CD14-positive monocyte (primary cell): ENCODE data around the gene FNDC11. TPM values are rescaled to one million over a fixed set of nuclear protein-coding genes. Genes with fewer than 3 reads are reported as not detected.
"Not testable (repeated sequence)": the region's sequence is repeated elsewhere in the genome, so short reads cannot be mapped to it uniquely, and the experiment has no call there.

ENCODE experiments used
- DNase-seq, 3 donors: peaks; one replicate each; pipeline ENCODE4 v3.0.0-alpha.2; 2011 to 2022
- H2AFZ ChIP-seq: 2 replicates; pipeline ENCODE4 v1.6.0; 2012; ENCODE audit warnings: mild to moderate bottlenecking, low read depth, low read length, inconsistent platforms; ENCODE audit not compliant: insufficient read depth, poor library complexity, severe bottlenecking
- H3K27ac ChIP-seq, 2 donors: 1 replicate in 1 of 2; 2 replicates in 1 of 2; pipeline ENCODE4 v1.5.1; 2012 to 2013; ENCODE audit warnings: low read length in 2 of 2, control low read depth in 1 of 2, inconsistent platforms in 1 of 2, low read depth in 1 of 2, mild to moderate bottlenecking in 1 of 2
- H3K27me3 ChIP-seq, 2 donors: one replicate each; pipeline versions ENCODE4 v1.6.0 to v1.6.1; 2011 to 2013; ENCODE audit warnings: low read length in 2 of 2; ENCODE audit not compliant: control insufficient read depth in 2 of 2, insufficient read depth in 2 of 2
- H3K36me3 ChIP-seq, 2 donors: replicated peaks in 1 of 2; 1 replicate in 1 of 2; 2 replicates in 1 of 2; pipeline versions ENCODE4 v1.5.1 to v1.6.1; 2012 to 2013; ENCODE audit warnings: low read length in 2 of 2, control low read depth in 1 of 2, inconsistent platforms in 1 of 2, mild to moderate bottlenecking in 1 of 2; ENCODE audit not compliant: insufficient read depth in 2 of 2, control insufficient read depth in 1 of 2
- H3K4me1 ChIP-seq, 2 donors: 1 replicate in 1 of 2; 2 replicates in 1 of 2; pipeline versions ENCODE4 v1.5.1 to v1.6.1; 2012 to 2013; ENCODE audit warnings: low read length in 2 of 2, control low read depth in 1 of 2, inconsistent platforms in 1 of 2, mild to moderate bottlenecking in 1 of 2, moderate library complexity in 1 of 2; ENCODE audit not compliant: insufficient read depth in 2 of 2, control insufficient read depth in 1 of 2
- H3K4me2 ChIP-seq: replicated peaks from 2 replicates; pipeline ENCODE3; 2012; ENCODE audit warnings: low read length, moderate library complexity, mild to moderate bottlenecking; ENCODE audit not compliant: poor library complexity, severe bottlenecking; ENCODE audit errors: extremely low read depth
- H3K4me3 ChIP-seq, 3 experiments: fragments of 200-600 bp in 1 of 3; sonication (generic) in 1 of 3; replicated peaks in 1 of 3; 1 replicate in 2 of 3; 2 replicates in 1 of 3; pipeline ENCODE4 v1.5.1; 2011 to 2013; ENCODE audit warnings: low read length in 3 of 3, mild to moderate bottlenecking in 3 of 3, control low read depth in 2 of 3, low read depth in 2 of 3, inconsistent platforms in 1 of 3, moderate library complexity in 1 of 3
- H3K79me2 ChIP-seq: 2 replicates; pipeline ENCODE4 v1.6.0; 2012; ENCODE audit warnings: mild to moderate bottlenecking, control low read depth, inconsistent platforms, low read length, moderate library complexity; ENCODE audit not compliant: insufficient read depth
- H3K9ac ChIP-seq: 2 replicates; pipeline ENCODE4 v1.6.0; 2017; ENCODE audit warnings: low read length, mild to moderate bottlenecking; ENCODE audit not compliant: insufficient read depth, poor library complexity, severe bottlenecking
- H3K9me3 ChIP-seq, 2 donors: replicated peaks in 1 of 2; 1 replicate in 1 of 2; 2 replicates in 1 of 2; pipeline versions ENCODE4 v1.5.1 to v1.6.1; 2012 to 2013; ENCODE audit warnings: low read length in 2 of 2, control low read depth in 1 of 2; ENCODE audit not compliant: control insufficient read depth in 1 of 2, insufficient read depth in 1 of 2
- H4K20me1 ChIP-seq: 2 replicates; pipeline ENCODE4 v1.6.0; 2012; ENCODE audit warnings: mild to moderate bottlenecking, low read length, control low read depth, moderate library complexity; ENCODE audit not compliant: insufficient read depth
- H3K27ac Mint-ChIP-seq, 7 donors: one replicate each; pipeline ENCODE4 v1.8.0; 2020; ENCODE audit warnings: mild to moderate bottlenecking in 7 of 7, mixed read lengths in 7 of 7, moderate library complexity in 6 of 7, inconsistent platforms in 2 of 7
- H3K27me3 Mint-ChIP-seq, 3 donors: one replicate each; pipeline ENCODE4 v1.8.0; 2021 to 2022; ENCODE audit warnings: low read depth in 3 of 3, mild to moderate bottlenecking in 3 of 3, mixed read lengths in 3 of 3, moderate library complexity in 3 of 3, inconsistent platforms in 1 of 3
- H3K36me3 Mint-ChIP-seq, 2 donors: one replicate each; pipeline ENCODE4 v1.8.0; 2020; ENCODE audit warnings: mixed read lengths in 2 of 2, inconsistent platforms in 1 of 2, mild to moderate bottlenecking in 1 of 2
- H3K4me1 Mint-ChIP-seq: one replicate; pipeline ENCODE4 v1.8.0; 2020; ENCODE audit warnings: mild to moderate bottlenecking, mixed read lengths
- H3K4me3 Mint-ChIP-seq, 2 donors: one replicate each; pipeline ENCODE4 v1.8.0; 2020; ENCODE audit warnings: mild to moderate bottlenecking in 2 of 2, mixed read lengths in 2 of 2, moderate library complexity in 1 of 2
- H3K9me3 Mint-ChIP-seq, 7 donors: one replicate each; pipeline ENCODE4 v1.8.0; 2020 to 2022; ENCODE audit warnings: mixed read lengths in 7 of 7, mild to moderate bottlenecking in 6 of 7, moderate library complexity in 6 of 7, inconsistent platforms in 2 of 7
- CTCF ChIP-seq: fragments of 200-600 bp; IDR thresholded peaks from one replicate; pipeline ENCODE4 v1.8.0; 2022; ENCODE audit warnings: antibody characterized with exemption, mild to moderate bottlenecking
- WGBS: methylation state at CpG from one replicate; pipeline ENCODE4 v1.1.5; 2013; ENCODE audit warnings: missing lambda C conversion rate; ENCODE audit not compliant: insufficient coverage; 5-methylcytosine and 5-hydroxymethylcytosine counted together
- intact Hi-C, 2 donors: fragments of 100-400 bp; cut with micrococcal nuclease; formaldehyde crosslinking; loops; one replicate each; pipeline versions ENCODE4 v1.15.0 to v1.15.1; 2023
- polyA plus RNA-seq, 3 donors: library from polyadenylated mRNA; depleted of rRNA in 1 of 3; unstranded in 2 of 3; stranded (reverse) in 1 of 3; fragments of 300-500 nt in 2 of 3; fragments of >200 nt in 1 of 3; fragmentation: Illumina TruSeq in 2 of 3; gene quantifications; 1 replicate in 2 of 3; 2 replicates in 1 of 3; pipeline ENCODE4 v1.2.3, GENCODE V29; 2012 to 2021

FNDC11 gene
- polyA plus RNA-seq, 3 donors: 0.23 TPM; not detected in 2

- Histone ChIP-seq H3K27ac (no peak overlapping the region), H4K20me1 (peaks cover 87% of the 10 kb centered on the region), H2AFZ (no peak overlapping the region), H3K36me3 (peaks cover 25 to 39% of the 10 kb centered on the region in 2 donors), H3K79me2 (peaks cover 7% of the 10 kb centered on the region), H3K4me2 (peak overlapping the region; percentile 91), H3K9ac (no peak overlapping the region), H3K9me3 (peaks cover 14 to 15% of the 10 kb centered on the region in 2 donors), H3K4me3 (peak overlapping the region in 2 of 3 experiments; percentile 43 to 73), H3K4me1 (peaks cover 44 to 50% of the 10 kb centered on the region in 2 donors), H3K27me3 (peaks cover 0 to 71% of the 10 kb centered on the region in 2 donors)
- peaks cover 26% of the 10 kb centered on the region for H3K4me1 Mint-ChIP-seq
- H3K27me3 Mint-ChIP-seq: peaks cover 28 to 70% (median 43%) of the 10 kb centered on the region in 3 donors
- intact Hi-C loops: loop anchor here (2.0 to 10.0 kb wide), 4 partner anchors 44 to 326 kb away; partner anchors contain the start of genes DNAJC5 (in 1 of the 2) and GMEB2 (in 1 of the 2)
- DNase-seq: no peak
- H3K27ac Mint-ChIP-seq: peak overlapping the region in 2 of 7 donors; percentile 51 to 56
- 85% methylated on average over 45 of the region's 46 CpGs for WGBS
- peak overlapping the region; percentile 45 to 87 for H3K4me3 Mint-ChIP-seq
- H3K9me3 Mint-ChIP-seq: peaks cover 8 to 32% (median 12%) of the 10 kb centered on the region in 7 donors
- TF ChIP-seq CTCF: no peak
- peaks cover 15 to 28% of the 10 kb centered on the region in 2 donors for H3K36me3 Mint-ChIP-seq
Measured at GRCh38 chr20:63568986-63569949, 15.3 kb downstream of the FNDC11 start.

DNA sequence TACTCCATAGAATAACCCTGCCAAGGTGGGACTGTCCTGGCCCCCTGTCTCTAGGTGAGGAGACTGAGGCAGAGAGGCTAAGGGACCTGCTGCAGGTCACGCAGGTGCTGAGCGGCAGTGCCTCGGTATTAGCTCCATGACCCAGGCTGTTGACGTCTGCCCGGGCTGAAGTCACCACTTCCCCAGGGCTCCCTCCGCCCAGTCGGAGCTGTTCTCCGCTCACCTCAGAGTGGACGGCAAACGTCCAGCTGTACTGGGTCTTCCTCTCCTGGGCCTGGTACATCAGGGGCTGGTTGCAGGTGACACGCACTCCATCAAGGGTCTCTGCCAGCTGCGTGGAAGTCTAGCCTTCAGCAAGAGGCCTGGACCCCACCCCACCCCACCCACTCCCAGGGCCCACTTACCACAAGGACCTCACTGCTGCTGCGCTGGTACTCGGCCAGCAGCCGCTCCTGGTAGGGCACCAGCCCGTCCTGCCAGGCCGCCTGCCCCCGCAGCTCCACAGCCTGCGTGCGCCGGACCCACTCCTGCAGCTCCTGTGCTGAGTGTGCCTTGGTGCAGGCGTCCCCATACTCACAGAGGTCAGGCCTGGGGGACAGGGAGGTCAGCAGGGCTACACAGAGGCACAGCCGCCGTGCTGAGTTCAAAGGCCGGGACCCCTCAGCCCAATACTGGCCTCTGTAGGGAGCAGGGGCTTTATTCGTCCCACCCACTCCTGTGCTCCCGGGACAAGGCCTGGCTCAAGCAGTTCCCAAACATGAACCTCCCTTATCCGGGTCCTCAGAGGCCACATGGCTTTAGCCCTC, 16.5 kb downstream of the FNDC11 start:
- peaks cover 5 to 8% of the 10 kb centered on the region in 2 donors for H3K9me3 ChIP-seq
- no peak overlapping the region for H3K27ac Mint-ChIP-seq
- peaks cover 23 to 68% (median 36%) of the 10 kb centered on the region in 3 donors for H3K27me3 Mint-ChIP-seq
- H2AFZ ChIP-seq: no peak overlapping the region
- no peak overlapping the region for H3K27ac ChIP-seq
- H3K36me3 Mint-ChIP-seq: peaks cover 11 to 19% of the 10 kb centered on the region in 2 donors
- H3K27me3 ChIP-seq: peaks cover 0 to 62% of the 10 kb centered on the region in 2 donors
- intact Hi-C loops: loop anchor here in 1 of 2 donors (5.0 kb wide), 1 partner anchor 167 kb away; the partner anchor contains the start of genes LIME1 and SLC2A4RG
- H3K4me1 Mint-ChIP-seq: peaks cover 32% of the 10 kb centered on the region
- peaks cover 4 to 23% (median 6%) of the 10 kb centered on the region in 7 donors for H3K9me3 Mint-ChIP-seq
- H3K79me2 ChIP-seq: peaks cover 7% of the 10 kb centered on the region
- H3K4me1 ChIP-seq: peaks cover 49 to 61% of the 10 kb centered on the region in 2 donors
- peak overlapping the region in 1 of 2 donors; percentile 48 for H3K4me3 Mint-ChIP-seq
- no peak overlapping the region for H3K4me3 ChIP-seq
- peaks cover 75% of the 10 kb centered on the region for H4K20me1 ChIP-seq
- no peak for TF ChIP-seq CTCF
- no peak overlapping the region for H3K4me2 ChIP-seq
- no peak for DNase-seq
- peaks cover 15 to 26% of the 10 kb centered on the region in 2 donors for H3K36me3 ChIP-seq
- no peak overlapping the region for H3K9ac ChIP-seq
- WGBS: 95% methylated on average over 26 of the region's 28 CpGs

- H3K4me3 Mint-ChIP-seq, H3K9ac ChIP-seq, H3K27ac Mint-ChIP-seq, H3K27ac ChIP-seq, H2AFZ ChIP-seq, DNase-seq, H3K9me3 ChIP-seq, H3K79me2 ChIP-seq, H3K4me2 ChIP-seq, H3K4me3 ChIP-seq: not testable (repeated sequence)
- WGBS: 100% methylated on average over 1 of the region's 11 CpGs
- H3K36me3 ChIP-seq: peaks cover 9 to 20% of the 10 kb centered on the region in 2 donors
- peaks cover 33% of the 10 kb centered on the region for H3K4me1 Mint-ChIP-seq
- peaks cover 69% of the 10 kb centered on the region for H4K20me1 ChIP-seq
- H3K36me3 Mint-ChIP-seq: peaks cover 6 to 14% of the 10 kb centered on the region in 2 donors
- intact Hi-C loops: loop anchor here in 1 of 2 donors (5.0 kb wide), 1 partner anchor 166 kb away; the partner anchor contains the start of genes LIME1 and SLC2A4RG
- peaks cover 22 to 68% (median 37%) of the 10 kb centered on the region in 3 donors for H3K27me3 Mint-ChIP-seq
- peaks cover 0 to 59% of the 10 kb centered on the region in 2 donors for H3K27me3 ChIP-seq
- H3K4me1 ChIP-seq: peaks cover 49 to 61% of the 10 kb centered on the region in 2 donors
- peaks cover 0 to 18% (median 3%) of the 10 kb centered on the region in 7 donors for H3K9me3 Mint-ChIP-seq
Measured at GRCh38 chr20:63571087-63571478, 17.1 kb downstream of the FNDC11 start.
